Thymus (tissue), 11 donors: ENCODE data around the gene MRPS27. TPM values are rescaled to one million over a fixed set of nuclear protein-coding genes. Genes with fewer than 3 reads are reported as not detected.
"Not testable (repeated sequence)": the region's sequence is repeated elsewhere in the genome, so short reads cannot be mapped to it uniquely, and the experiment has no call there.

Experiments
- DNase-seq, 9 donors: peaks; one replicate each; pipeline ENCODE4 v3.0.0-alpha.2; 2013; ENCODE audit warnings: low spot score in 9 of 9, low read depth in 6 of 9, missing footprints in 1 of 9
- H3K27ac ChIP-seq, 2 donors: one replicate each; pipeline ENCODE4 v1.5.1; 2013; ENCODE audit warnings: control low read depth in 1 of 2, low read depth in 1 of 2, low read length in 1 of 2, mild to moderate bottlenecking in 1 of 2, moderate library complexity in 1 of 2
- H3K27me3 ChIP-seq, 2 donors: one replicate each; pipeline ENCODE4 v1.5.1; 2013; ENCODE audit warnings: low read length in 1 of 2; ENCODE audit not compliant: control insufficient read depth in 2 of 2, insufficient read depth in 1 of 2
- H3K36me3 ChIP-seq, 2 donors: one replicate each; pipeline ENCODE4 v1.5.1; 2013; ENCODE audit warnings: low read length in 1 of 2, mild to moderate bottlenecking in 1 of 2, moderate library complexity in 1 of 2; ENCODE audit not compliant: control insufficient read depth in 2 of 2, insufficient read depth in 2 of 2
- H3K4me1 ChIP-seq, 2 donors: one replicate each; pipeline ENCODE4 v1.5.1; 2013; ENCODE audit warnings: low read length in 2 of 2; ENCODE audit not compliant: control insufficient read depth in 2 of 2, insufficient read depth in 2 of 2
- H3K4me3 ChIP-seq, 2 donors: one replicate each; pipeline ENCODE4 v1.5.1; 2013; ENCODE audit warnings: low read length in 2 of 2, control low read depth in 1 of 2, mild to moderate bottlenecking in 1 of 2
- H3K9me3 ChIP-seq, 2 donors: one replicate each; pipeline ENCODE4 v1.5.1; 2013; ENCODE audit warnings: low read length in 1 of 2, mild to moderate bottlenecking in 1 of 2; ENCODE audit not compliant: control insufficient read depth in 2 of 2, insufficient read depth in 1 of 2
- WGBS: extraction: QIAGEN DNeasy Blood & Tissue Kit; methylation state at CpG from one replicate; pipeline ENCODE4 v1.1.7; 2013; 5-methylcytosine and 5-hydroxymethylcytosine counted together
- polyA plus RNA-seq: library from polyadenylated mRNA; stranded (reverse); fragments of 200-250 nt; gene quantifications from one replicate; pipeline ENCODE4 v1.2.3, GENCODE V29; 2013
- total RNA-seq: library from RNA; stranded (reverse); fragments of 120-200 nt; gene quantifications from one replicate; pipeline ENCODE4 v1.2.4, GENCODE V29; 2013
- donor health status: healthy.

The MRPS27 gene
- total and polyA plus RNA-seq, 2 donors, result 27.9 to 46.0 TPM

DNA sequence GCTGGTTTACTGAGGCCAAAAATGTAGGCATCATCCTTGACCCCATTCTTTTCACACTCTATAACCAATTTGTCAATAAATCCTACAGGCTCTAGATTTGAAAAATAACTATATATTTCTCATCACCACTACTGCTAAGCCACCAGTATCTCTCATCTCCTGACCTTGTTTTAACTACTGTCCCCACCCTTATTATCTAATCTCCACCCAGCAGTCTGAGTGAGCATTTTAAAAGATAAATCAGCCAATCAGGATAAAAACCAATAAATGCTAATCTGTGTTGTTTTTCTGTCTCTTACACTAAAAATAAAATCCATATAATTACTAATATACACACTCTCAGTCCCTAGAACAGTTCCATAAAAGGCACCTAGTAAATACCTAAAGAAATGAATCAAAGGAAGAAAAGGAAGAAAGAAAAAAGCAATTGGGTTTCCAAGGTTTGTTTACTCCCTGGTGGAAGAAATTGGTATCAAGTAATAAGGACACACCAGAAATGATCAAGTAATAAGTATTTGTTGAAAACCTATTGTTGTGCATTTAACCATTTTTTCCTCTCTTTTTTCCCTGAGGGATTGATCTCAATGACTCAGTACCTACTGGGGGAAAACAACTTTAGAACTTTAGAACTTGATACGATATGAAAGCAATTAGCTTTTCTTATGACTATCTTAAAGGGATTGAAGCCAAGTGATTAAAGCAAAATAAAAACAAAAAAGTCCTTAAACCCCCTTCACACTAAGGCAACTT, 19.3 kb downstream of the MRPS27 start:
- H3K4me1 ChIP-seq, result no peaks in the 10 kb centered on the region
- WGBS, result 98% methylated on average over 1 of the region's 1 CpG
- H3K9me3 ChIP-seq, result no peaks in the 10 kb centered on the region
- no peaks in the 10 kb centered on the region for H3K27me3 ChIP-seq
- DNase-seq, result no peak
- no peaks in the 10 kb centered on the region for H3K36me3 ChIP-seq
- H3K4me3 ChIP-seq, result no peak overlapping the region
- H3K27ac ChIP-seq, result no peak overlapping the region

DNA sequence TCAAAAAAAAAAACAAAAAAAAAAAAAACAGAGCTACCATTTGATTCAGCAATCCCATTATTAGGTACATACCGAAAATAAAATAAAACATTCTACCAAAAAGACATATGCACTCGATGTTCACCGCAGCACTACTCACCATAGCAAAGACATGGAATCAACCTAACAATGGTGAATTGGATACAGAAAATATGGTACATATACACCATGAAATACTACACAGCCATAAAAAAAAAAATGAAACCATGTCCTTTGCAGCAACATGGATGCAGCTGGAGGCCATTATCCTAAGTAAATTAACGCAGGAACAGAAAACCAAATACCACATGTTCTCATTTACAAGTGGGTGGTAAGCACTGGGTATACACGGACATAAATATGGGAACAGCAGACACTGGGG, 21.3 kb downstream of the MRPS27 start:
- no peaks in the 10 kb centered on the region for H3K9me3 ChIP-seq
- WGBS, result 98% methylated on average over 5 of the region's 5 CpGs
- H3K4me3 ChIP-seq, result no peak overlapping the region
- no peaks in the 10 kb centered on the region for H3K36me3 ChIP-seq
- H3K27ac ChIP-seq, result no peak overlapping the region
- H3K4me1 ChIP-seq, result no peaks in the 10 kb centered on the region
- DNase-seq, result no peak
- no peaks in the 10 kb centered on the region for H3K27me3 ChIP-seq

DNA sequence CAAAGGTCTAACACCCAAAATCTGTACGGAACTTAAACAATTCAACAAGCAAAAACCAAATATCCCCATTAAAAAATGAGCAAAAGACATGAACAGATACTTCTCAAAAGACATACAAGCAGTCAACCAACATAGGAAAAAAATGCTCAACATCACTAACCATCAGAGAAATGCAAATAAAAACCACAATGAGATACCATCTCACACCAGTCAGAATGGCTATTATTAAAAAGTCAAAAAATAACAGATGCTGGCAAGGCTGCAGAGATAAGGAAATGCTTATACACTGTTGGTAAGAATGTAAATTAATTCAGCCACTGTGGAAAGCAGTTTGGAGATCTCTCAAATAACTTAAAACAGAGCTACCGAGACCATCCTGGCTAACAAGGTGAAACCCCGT, 21.9 kb downstream of the MRPS27 start:
- whole genome bisulfite sequencing, result 94% methylated on average over 3 of the region's 3 CpGs
- not testable (repeated sequence) for H3K4me3 ChIP-seq, H3K9me3 ChIP-seq, H3K27ac ChIP-seq, DNase-seq, H3K27me3 ChIP-seq, H3K36me3 ChIP-seq, H3K4me1 ChIP-seq

DNA sequence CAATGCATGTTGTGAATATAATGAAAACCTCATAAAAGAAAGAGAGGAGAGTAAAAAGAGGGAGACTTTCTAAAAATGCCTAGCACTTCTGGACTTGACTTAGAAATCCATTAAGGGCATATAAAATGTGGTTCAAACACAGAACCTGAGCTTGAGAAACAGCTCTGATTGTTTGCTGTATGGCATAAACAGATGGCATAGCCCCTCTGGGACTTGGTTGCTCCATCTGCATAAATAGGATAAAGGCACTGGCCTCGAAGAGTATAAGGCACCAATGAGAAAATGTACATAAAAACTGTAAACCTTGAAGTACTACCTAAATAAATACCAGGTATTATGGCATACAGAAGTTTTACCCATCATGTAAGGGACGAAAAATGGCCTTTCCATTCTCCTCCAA, 23.8 kb downstream of the MRPS27 start:
- peaks cover 3 to 11% of the 10 kb centered on the region in 2 donors for H3K36me3 ChIP-seq
- DNase-seq, result no peak
- H3K4me3 ChIP-seq, result no peak overlapping the region
- no peak overlapping the region for H3K27ac ChIP-seq
- H3K4me1 ChIP-seq, result no peaks in the 10 kb centered on the region
- H3K27me3 ChIP-seq, result no peaks in the 10 kb centered on the region
- WGBS, result 96% methylated on average over 2 of the region's 2 CpGs
- no peaks in the 10 kb centered on the region for H3K9me3 ChIP-seq

DNA sequence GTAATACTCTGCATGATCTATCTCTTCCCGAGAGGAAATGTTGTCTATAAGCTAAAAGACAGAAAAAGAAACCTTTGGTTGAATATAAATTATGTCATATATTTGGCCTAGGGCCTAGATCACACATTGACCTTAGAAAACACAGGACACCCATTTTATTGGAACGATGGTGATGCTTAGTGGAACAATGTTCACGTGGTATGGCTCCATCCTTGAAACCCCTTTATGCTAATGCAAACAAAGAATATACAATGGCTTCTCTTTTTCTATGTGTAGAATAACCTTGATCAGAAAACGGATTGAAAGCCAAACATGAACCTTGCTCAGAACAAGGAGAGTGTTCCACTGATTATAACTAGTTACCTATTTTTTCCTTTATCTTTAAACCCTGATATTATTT, 24.5 kb downstream of the MRPS27 start:
- H3K27me3 ChIP-seq, result no peaks in the 10 kb centered on the region
- H3K36me3 ChIP-seq, result peaks cover 3 to 11% of the 10 kb centered on the region in 2 donors
- H3K4me1 ChIP-seq, result no peaks in the 10 kb centered on the region
- WGBS, result 96% methylated on average over 4 of the region's 4 CpGs
- H3K4me3 ChIP-seq, result no peak overlapping the region
- no peak for DNase-seq
- no peak overlapping the region for H3K27ac ChIP-seq
- no peaks in the 10 kb centered on the region for H3K9me3 ChIP-seq

DNA sequence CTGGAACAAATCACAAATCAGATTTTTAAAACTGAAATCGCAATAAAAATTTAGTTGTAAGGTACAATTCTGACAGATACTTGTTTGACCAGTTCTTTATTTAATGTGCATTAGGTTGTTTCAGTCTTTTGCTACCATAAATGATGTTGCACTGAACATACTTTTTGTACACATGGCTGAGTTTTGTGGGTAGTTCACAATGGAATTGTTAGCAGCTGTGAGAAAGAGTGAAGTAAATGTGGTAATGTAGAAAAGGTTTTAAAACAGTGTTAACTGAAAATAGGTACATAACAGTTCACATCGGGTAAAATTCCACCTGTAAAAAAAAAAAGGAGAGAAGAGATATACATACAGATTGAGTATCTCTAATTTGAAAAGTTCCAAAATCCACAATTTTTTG, 25.6 kb downstream of the MRPS27 start:
- Histone ChIP-seq H3K36me3 (peaks cover 3 to 11% of the 10 kb centered on the region in 2 donors), H3K27ac (no peak overlapping the region), H3K27me3 (no peaks in the 10 kb centered on the region)

DNA sequence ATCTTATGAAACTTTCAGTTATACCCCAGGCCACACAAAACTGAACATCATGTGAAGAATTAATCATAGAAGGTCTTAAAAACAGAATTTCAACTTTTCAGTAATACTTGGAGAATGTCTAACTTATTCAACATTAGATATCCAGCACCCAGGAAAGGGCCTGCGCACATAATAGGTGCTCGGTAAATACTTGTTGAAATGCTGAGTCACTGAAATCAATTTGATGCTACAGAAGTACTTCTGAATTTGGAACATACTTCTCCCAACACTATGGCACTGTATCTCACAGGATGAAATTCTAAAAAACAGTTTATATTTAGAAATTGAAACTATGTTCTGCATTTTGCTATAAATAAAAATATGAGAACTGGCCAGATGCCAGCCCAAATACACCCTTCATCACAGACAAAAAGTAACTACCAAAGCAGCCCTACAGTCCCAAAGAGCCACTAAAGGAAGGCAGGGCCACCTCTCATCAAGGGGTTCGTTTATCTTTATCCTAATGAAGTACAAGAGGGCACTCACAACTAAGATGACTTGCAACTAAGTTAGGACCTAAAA, 26.5 kb downstream of the MRPS27 start:
- H3K27ac ChIP-seq, result no peak overlapping the region
- 82% methylated on average over 3 of the region's 3 CpGs for WGBS
- no peaks in the 10 kb centered on the region for H3K27me3 ChIP-seq
- peaks cover 7 to 11% of the 10 kb centered on the region in 2 donors for H3K36me3 ChIP-seq
- no peaks in the 10 kb centered on the region for H3K4me1 ChIP-seq
- no peaks in the 10 kb centered on the region for H3K9me3 ChIP-seq
- no peak overlapping the region for H3K4me3 ChIP-seq
- no peak for DNase-seq

More for the DNA sequence above, 25.6 kb downstream of the MRPS27 start:
- Histone ChIP-seq H3K9me3 (no peaks in the 10 kb centered on the region), H3K4me3 (no peak overlapping the region), H3K4me1 (no peaks in the 10 kb centered on the region)
- WGBS, result 97% methylated on average over 2 of the region's 2 CpGs
- DNase-seq, result no peak

DNA sequence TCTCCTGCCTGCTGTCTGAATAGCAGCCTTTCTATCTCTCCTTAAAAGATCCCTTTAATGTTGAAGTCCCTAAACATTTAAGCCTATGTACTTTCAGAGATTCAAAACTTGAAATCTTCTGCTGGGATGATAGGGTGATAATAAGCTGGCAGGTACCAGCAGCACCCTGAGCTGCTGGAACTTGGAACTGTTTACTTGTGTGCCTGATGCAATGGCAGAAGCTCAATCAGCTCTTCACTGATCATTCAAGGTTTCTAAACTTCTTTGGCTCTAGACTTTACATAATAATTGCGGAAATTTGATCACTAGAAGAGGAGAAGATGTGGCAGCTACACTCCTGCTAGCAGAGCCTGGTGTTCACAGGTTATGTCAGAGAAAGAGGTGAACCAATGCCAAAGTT, 27.6 kb downstream of the MRPS27 start:
- peaks cover 7 to 11% of the 10 kb centered on the region in 2 donors for H3K36me3 ChIP-seq
- no peak overlapping the region for H3K27ac ChIP-seq
- 97% methylated on average over 1 of the region's 1 CpG for WGBS
- H3K4me3 ChIP-seq, result no peak overlapping the region
- no peaks in the 10 kb centered on the region for H3K27me3 ChIP-seq
- no peaks in the 10 kb centered on the region for H3K4me1 ChIP-seq
- H3K9me3 ChIP-seq, result no peaks in the 10 kb centered on the region
- DNase-seq, result no peak

DNA sequence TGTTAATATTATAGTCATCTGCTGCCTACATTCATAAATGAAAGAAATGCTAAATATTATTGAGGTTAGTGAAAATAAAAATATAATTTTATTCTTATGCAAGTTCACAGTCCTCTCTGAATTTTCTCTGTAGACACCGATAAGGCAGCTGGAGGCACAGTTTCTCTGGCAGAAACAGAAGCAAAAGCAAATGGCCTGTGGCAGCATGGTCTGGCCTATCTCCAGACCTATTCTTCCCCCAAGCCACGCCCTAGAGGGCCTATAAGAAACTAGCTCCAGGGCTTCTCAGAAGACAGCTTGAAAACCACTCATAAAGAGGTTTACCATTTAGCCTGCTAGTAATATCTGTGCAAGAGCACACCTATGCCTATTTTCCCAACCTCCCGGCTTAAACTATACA, 28.4 kb downstream of the MRPS27 start:
- H3K27ac ChIP-seq, result no peak overlapping the region
- H3K36me3 ChIP-seq, result peaks cover 7 to 14% of the 10 kb centered on the region in 2 donors
- no peak overlapping the region for H3K4me3 ChIP-seq
- H3K27me3 ChIP-seq, result no peaks in the 10 kb centered on the region
- no peaks in the 10 kb centered on the region for H3K4me1 ChIP-seq
- no peaks in the 10 kb centered on the region for H3K9me3 ChIP-seq
- over 99% methylated on average over 3 of the region's 3 CpGs for WGBS
- DNase-seq, result no peak
